Left colon (tissue), 2 donors: Measurements from ENCODE around the gene TGFBR1. TPM values are rescaled to one million over a fixed set of nuclear protein-coding genes. Genes with fewer than 3 reads are reported as not detected.

ENCODE experiments used
- ATAC-seq: fragments of 200-7000 bp; cut with Tn5 transposase; one replicate; pipeline ENCODE4 v1.9.1; 2020; ENCODE audit warnings: mild to moderate bottlenecking, moderate library complexity
- DNase-seq, 2 donors: peaks; one replicate each; pipeline ENCODE4 v3.0.0-alpha.2; 2020
- intact Hi-C, 2 donors: fragments of 100-400 bp; cut with DNase I in 1 of 2; cut with micrococcal nuclease in 1 of 2; formaldehyde crosslinking; loops; one replicate each; pipeline versions ENCODE4 v1.11.2 to v1.14.0; 2022; cut with DNase I, micrococcal nuclease
- total RNA-seq, 2 donors: library from RNA; stranded (reverse); fragmentation: NEBNext Ultra II Directional; extraction: Animal tissue kit (Norgen Biotek cat#: 25700); gene quantifications; one replicate each; pipeline ENCODE4 v1.2.1, GENCODE V29; 2021
- donor health status: DM: no; HTN: no; CAD: no.
- donor health status: DM: yes; HTN: yes; CAD: no.

The TGFBR1 gene
- total RNA-seq, 2 donors from 2014 or later = 25.3 to 36.9 TPM

DNA sequence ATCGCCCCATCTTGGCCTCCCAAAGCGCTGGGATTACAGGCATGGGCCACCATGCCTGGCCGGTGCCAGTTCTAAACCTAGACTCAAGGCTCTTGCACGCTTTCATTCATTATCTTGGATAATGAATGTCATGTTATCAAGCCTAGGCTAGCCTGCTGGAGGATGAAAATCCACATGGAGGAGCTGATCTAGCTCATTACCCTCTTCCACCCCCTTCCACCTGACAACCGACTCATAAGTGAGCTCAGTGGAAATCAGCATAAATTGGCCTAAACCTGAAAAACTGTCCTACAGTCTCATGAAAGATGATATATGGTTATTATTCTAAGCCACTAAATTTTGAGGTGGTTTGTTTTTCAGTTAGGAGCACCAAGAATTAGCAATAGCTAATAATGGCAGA is 3.6 kb upstream of the TGFBR1 start:
- DNase-seq (no peak), ATAC-seq (no peak)
- intact Hi-C loops = no loop called here

DNA sequence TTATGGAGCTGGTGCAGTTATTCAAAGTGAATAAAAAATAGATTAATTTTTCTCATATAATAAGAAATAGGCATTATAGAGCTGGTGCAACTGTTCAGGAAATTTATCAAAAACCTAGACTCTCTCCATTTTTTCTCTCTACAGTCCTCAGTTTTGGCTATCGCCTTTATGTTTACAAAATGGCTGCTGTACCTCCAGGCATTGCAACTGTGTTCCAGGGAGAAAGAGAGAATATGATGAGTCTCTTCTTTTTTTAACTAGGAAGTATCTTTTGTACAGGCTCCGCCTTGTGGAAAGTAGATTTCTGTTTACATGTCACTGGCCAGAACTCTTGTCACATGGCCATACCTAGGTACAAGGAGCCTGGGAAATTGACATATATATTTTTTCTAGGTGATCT is 3.1 kb upstream of the TGFBR1 start:
- ATAC-seq (no peak), DNase-seq (no peak)
- intact Hi-C loops = no loop called here

DNA sequence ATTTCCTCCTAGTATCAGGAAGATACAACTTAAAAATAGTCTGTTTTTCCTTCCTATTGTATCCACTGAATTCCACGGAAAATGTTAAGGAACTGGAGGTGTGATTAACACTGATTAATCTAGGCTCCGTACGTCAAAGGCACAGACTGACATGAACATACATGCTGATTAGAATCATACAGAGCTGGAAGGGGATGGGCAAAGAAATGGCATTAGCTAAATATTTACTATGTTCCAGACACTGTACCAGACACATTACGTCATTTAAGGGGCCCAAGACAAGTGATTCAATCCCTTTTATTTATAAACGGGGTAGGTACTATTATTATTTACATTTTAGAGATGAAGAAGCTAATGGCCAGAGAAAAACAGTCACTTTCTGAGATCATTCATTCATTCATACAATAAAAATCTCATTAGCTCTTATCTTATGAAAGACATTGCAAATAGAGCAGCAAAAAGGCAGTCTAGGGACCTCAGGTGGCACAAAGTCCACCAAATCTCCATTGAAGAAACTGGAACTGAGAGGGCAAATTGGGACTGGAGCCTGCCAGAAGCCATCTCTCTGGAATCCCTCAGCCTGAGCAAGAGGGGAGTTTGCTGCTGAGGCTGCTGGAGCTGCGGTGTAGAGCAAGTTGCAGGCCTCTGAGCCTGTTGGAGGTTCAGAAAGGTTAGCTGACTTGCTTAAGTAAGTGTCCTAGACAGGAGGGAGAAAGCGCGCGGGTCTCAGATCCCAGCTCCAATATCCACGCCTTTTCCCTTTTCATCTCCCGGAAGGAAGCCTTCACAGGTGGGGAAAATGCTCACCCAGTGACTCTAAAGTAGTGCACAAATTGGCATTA is 1.6 kb upstream of the TGFBR1 start:
- no peak for ATAC-seq
- no peak for DNase-seq
- intact Hi-C loops = no loop called here

DNA sequence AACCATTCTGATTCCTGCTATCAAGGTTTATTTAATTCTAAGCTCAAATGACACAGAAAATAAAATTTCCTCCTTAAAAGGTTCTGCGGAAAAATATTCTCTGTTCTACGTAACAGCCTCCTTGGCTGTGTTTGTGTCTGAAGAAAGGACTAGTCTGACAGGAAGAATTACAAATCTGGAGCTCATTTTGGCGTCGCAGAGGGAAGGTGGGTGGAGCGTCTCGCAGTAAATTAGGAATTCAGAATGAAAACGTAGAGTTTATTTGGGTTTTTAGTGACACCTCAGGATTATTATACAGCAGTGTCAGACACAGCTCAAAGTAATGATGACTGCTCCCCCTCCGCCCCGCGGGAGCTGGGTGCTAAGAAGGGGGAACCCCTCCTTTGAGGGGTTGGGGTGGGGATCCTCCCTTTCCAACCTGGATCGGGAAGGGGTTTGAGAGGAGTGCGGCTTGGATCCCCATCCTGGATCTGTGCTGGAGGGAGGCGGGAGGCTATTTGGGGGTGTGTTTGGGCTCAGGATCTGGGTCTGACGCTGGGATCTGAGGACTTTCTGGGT is 933 bp upstream of the TGFBR1 start:
- ATAC-seq = no peak
- intact Hi-C loops = no loop called here
- no peak for DNase-seq

DNA sequence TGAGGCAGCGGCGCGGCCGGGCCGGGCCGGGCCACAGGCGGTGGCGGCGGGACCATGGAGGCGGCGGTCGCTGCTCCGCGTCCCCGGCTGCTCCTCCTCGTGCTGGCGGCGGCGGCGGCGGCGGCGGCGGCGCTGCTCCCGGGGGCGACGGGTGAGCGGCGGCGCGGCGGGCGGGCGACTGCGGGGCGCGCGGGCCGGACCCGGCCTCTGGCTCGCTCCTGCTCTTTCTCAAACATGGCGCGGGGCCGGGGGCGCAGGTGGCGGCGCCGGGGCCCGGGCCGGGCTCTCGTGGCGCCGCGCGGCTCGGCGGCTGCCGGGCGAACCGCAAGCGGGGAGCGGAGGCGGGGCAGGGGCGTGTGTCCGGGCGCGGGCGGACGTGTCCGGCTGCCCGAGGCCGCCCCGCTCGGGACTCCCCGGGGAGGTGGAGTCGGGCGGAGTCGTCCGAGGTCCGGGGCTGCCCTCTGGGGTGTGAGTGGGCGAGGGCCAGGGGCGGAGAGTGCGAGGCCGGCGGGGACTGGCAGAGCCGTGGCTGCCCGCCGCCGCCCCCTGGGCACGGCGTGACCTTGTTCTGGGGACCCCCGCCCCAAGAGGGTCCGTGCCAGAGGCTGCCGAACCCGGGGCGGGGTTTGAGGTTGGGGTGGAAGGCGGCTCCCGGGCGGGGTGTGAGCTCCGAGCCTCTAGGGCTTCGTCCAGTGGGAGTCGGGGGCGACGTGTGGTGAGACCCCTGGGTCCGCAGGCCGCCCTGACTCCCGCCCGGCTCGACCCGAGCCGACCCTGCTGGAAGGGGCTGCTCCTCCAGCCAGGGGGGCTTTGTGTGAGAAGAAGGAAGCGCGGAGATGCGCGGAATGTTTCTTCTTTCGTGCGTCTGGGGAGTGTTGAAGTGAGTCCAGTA is 485 bp downstream of the TGFBR1 start:
- peak; percentile 81 for ATAC-seq

DNA sequence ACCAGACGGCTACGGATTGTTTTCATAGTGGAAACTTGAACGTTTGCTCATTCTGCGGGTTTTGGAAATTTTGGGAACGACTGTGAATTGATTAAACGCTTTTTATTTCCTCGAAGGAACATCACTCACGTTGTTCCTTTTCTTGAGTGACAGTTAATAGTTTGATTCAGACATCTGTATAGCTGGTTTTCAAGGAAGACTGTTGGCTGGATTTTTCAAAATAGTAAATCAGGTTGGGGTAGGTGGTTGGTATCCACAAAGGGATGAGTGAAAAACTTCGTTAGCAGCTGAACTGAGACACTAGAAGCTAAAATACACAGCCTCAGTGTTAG is 1.1 kb downstream of the TGFBR1 start:
- intact Hi-C loops = no loop called here
- no peak for ATAC-seq
- no peak for DNase-seq

More for the DNA sequence above, 485 bp downstream of the TGFBR1 start:
- DNase-seq = peak; percentile 86 to 87
- intact Hi-C loops = no loop called here

DNA sequence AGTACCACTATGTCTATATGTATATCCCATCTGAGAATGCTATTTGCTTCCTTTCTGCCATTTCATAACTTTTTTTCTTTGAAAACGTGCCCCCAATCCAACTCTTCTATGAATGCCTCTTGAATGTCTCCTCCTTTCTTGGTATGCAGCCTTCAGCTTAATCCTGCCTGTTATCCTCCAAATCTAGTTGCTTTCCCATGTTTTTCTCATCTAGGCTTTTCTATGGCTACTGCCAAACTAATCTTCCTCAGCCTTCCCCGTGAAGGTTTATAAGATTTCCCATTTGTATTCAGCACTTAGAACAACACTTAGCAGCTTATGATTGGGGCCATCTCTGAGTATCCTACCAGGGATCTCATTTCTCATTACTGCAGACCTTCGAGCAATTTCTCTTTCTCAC is 2.5 kb downstream of the TGFBR1 start:
- DNase-seq (no peak), ATAC-seq (no peak)
- intact Hi-C loops = no loop called here

DNA sequence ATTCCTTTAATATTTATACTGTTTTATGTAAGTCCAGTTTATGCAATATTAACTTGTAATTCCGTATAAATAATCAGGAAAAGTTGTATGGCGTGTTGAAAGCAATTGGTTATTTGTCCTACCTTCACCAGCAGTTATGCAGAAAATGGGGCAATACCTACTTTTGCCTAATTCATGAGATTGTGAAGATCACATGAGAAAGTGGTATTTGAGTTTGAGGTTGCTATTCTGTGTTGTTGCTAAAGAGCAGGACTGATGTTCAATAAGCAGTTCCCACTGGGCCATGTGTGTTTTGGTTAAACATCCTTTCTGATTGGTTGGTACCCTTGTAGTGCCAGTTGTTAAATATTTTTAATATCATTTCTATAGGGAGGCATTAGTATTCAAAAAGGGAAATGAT is 3.2 kb downstream of the TGFBR1 start:
- no peak for ATAC-seq
- intact Hi-C loops = no loop called here
- no peak for DNase-seq

DNA sequence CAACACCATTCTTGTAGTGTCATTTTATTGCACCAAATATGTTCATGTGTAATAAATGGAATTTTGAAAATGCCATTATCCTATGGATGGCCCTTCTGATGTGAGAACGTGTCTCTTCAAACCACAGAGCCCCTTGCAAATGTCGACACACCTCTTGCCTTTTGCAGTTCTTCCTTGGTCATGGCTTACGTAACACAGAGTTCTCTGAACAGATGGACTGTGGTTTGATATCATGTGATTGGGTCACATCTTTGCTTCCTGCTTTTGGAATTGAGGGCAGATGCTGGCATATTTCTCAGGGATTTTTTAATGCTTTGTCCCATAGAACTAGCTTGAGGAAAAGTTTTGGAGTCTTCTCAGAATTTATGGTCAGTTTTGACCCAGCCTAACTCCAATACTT is 4.6 kb downstream of the TGFBR1 start:
- DNase-seq = no peak
- intact Hi-C loops = no loop called here
- no peak for ATAC-seq

DNA sequence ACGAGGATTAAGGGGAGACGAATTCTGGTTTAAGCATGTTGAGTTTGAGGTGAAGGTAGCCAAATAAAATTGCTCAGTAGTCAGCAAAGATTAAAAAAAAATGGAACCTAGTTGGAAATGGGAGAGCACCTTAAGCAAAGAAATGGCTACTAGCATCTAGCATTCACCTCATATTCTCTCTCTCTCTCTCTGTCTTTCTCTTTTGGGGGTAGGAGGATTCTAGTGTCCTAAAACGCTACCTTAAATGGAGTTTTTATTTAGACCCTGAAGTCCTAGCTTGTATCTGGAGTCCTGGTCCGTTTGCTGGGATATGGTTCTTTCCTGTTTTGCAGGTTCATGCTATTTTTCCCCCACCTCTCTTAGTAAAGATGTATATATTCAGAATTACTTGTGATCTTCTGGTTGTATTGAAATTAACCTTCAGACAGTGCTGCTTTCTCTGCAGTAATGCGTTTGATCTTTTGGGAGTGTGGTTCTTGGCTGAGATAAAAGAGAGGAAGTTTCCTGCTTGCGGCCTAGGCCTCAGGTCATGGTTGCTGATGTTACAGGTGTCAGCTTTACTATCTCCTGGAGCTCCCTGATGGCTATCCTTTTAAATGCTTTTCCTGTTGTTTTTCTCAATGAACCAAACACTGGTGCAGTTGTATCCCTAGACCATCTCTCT is 8.0 kb downstream of the TGFBR1 start:
- intact Hi-C loops = no loop called here
- no peak for ATAC-seq
- DNase-seq = no peak

DNA sequence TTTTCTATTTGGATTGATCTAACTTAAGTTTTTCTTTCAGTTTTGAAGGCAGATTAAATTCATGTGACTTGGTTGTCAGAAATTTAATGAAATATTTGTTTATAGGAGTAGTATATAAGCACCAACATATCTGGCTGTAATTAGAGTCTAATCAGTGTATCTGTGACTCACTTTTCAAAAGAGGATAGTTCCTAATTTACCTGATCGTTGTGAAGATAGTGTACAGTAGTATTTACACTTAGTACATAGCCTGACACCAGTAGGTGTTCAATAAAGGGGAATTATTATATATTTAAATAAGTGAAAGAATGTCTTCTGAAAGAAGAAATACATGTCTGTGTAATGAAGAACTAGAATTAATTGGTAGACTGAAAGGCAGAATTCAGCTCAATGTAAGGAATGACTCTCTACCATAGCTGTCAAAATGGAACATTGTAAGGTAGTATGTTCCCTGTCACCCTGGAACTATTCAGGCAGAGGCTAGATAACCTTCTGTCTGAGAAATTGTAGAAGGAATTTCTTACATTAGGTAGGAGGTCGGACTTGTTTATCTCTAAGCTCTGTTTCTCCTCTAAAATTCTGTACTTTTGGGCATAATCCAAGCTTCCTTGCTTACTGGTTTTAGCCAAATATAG is 8.6 kb downstream of the TGFBR1 start:
- intact Hi-C loops = no loop called here
- no peak for ATAC-seq
- DNase-seq = no peak

DNA sequence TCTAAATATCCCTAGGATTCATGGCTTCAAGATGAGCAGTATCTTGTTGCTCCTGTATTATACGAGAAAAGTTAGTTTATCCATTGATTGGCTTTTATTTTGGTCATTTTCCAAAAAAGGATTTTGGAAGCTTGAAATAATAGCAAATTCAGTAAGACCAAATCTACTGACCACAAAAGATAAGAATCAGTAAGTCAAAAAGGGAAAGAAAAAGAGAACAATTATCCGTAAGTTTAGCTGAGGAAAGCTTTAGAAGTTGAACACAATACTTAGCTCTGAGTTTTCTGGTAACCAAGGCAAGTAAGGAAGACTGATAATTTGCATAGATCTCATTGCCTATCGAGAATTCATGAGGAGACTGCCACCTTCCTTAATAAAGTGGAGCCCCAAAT is 9.1 kb downstream of the TGFBR1 start:
- DNase-seq = no peak
- intact Hi-C loops = no loop called here
- no peak for ATAC-seq

DNA sequence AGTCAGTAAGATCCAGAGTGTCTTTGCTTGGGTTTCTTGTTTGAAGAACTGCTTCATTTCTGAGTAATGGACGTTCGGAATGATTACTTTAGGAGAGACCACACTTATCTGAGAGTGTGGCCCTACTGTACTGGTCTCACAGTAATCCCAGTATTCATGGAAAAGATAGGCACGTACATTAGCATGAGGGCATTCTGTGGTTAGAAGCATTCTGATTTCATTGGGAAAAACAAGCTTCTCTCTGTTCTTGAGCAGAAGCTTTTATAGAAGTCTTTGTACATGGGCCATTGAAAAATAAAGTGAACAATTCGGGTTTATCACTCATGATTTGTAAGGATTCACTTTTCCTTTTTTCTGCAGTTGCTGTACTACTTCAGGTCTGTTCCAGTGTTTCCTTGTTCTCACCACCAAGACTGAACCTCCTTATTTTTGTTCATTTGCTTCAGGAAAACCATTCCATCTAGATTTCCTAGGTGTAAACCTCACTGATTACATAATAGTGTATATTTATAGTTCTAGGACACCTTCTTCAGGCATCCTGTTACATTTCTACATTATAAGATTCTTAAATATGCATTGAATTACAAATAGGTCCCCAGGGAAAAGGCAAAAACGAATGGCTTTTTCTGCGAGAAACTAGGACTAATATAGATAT is 10.1 kb downstream of the TGFBR1 start:
- intact Hi-C loops = no loop called here
- ATAC-seq = no peak
- DNase-seq = no peak

DNA sequence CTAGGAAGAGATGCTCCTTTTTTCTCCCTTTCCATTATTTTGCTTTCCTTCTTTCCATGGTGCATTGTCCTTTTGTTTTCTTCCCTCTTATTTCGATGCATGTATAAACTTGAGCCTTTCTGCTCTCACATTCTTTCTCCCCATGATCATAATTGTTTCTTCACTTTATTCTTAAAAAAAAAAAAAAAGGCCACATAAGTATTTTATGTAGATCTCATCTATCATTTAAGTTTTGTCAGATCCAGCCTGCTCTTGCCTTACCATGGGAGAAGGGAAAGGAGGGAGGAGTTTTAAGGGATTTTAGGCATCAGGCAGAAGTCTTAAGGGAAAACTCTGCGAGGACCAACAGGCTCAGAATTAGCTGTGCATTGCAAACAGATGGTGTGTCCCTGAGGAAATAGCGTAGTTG is 11.1 kb downstream of the TGFBR1 start:
- ATAC-seq (no peak), DNase-seq (no peak)
- intact Hi-C loops = no loop called here

DNA sequence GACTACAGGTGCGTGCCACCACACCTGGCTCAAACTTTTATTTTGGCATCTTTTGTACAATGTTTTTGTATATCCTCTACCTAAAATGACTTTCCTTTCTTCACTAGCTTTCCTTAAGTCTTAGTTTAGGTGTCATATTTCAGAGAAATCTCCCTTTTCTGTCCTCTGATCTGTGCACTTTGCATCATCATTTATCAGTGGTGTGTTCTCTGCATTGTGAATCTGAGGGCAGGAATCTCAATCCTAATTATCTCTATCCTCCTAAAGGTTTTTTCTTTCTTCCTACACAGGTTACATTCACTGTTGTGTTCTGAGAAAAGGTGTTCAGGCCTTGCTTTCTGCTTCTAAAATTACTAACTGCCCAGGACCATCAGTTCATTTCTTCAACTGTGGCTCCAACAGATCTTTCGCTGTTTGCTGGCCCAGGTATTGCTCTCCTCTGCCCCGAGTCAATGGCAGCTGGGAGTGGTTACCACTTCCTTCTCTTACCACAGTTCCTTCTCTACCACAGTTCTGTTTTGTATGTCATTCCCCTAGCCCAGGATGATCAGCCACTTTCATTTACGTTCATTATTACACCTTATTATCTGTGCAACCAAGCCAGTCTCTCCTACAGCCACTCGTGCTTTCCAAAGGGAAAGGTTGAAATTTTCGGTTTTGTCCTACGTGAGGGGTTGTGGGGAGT is 14.0 kb downstream of the TGFBR1 start:
- ATAC-seq = peak; percentile 26
- DNase-seq = no peak
- intact Hi-C loops = no loop called here

DNA sequence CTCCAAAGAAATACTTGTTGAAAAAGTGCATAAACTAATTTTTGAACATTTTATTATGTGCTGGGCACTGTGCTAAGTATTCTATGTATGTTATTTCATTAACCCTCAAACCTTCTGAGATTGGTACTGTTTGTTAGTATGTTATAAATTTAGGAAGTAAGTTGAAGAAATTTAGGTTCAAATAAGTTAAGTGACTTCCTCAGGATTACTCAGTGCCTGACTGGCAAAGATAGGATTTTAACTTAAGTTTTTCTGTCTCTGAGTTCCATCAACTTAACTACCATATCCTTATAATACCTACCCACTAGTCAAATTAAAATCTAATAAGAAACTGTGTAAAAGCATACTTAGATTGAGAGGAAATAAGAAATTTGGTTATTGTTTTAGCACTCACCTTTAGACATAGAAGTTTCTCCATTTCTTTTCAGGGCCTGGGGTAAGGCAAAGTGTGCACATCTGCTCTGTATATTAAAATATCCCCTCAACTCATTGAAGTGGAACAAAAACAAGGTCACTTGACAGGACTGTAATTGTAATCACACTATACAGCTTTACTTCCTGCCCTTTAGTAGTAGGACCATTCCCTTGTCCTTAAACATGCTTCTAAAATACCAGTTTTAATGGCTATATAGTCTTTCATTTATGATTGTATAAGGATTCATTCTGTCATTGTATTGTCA is 15.2 kb downstream of the TGFBR1 start:
- DNase-seq (no peak), ATAC-seq (no peak)
- intact Hi-C loops = no loop called here

DNA sequence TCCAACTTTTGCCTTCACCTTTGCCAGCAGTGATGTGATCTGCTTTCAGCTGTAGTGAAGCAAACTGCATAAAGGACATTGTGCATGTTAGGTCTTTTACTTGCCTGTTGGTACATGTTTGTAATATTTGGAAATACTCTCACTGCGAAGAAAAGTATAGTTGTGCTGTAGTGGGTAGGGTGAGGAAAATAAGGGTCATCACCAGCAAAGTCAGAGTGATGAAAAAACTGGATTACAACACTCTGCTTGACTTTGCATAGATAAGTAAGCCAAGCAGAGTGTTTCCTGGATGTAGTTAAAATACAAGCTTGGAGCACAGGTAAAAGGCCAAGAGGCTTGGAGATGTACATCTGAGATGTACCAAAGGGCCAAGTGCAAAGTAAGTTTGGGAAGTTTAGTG is 16.7 kb downstream of the TGFBR1 start:
- no peak for DNase-seq
- ATAC-seq = no peak
- intact Hi-C loops = no loop called here
